GM11168 (cell line): Measurements from ENCODE around the gene SRGAP1.

Source experiments
- in situ Hi-C: fragments of 300-500 bp; cut with MboI; formaldehyde crosslinking; loops from one replicate; pipeline ENCODE4 v1.12.0; 2022; ENCODE audit warnings: low sequenced_read_pairs; ENCODE audit not compliant: unreplicated experiment

SRGAP1 gene

DNA sequence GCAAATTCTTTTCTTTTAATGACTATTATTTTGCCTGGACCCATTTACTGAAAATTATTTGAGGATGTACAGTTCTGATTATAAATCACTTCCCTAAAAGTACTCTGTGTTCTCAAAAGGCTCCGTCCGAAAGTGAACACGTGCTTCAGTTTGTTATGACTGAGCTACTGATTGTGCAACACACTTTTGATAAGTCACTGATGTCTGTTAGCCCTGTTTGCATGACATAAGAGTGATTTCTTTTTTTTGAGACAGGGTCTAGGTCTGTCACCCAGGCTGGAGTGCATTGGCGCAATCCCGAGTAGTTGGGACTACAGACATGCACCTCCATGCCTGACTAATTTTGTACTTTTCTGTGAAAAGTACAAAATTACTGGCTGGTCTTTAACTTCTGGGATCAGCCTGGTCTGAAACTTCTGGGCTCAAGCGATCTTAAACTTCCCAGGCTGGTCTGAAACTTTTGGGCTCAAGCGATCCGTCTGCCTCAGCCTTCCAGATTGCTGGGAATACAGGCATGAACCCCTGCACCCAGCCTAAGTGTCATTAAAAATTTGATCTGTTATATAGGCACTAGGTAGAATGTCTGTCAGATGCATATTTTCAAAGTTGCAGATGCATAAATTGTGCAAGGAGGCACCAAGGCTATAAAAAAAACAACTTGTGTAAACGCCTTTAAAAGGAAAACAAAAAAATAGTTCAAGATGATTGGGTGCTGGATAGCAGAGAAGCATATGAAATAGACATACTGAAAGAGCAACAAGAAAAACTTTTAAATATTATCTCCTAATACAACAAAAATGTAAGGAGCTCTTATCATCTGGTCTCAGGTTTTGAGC, 111.5 kb downstream of the SRGAP1 start:
- in situ Hi-C loops = no loop called here

GRCh38 chr12:63957496-63957895, 113.0 kb downstream of the SRGAP1 start:
- in situ Hi-C loops = no loop called here

- in situ Hi-C loops = no loop called here
Observed at GRCh38 chr12:63958876-63959580, 114.5 kb downstream of the SRGAP1 start.

DNA sequence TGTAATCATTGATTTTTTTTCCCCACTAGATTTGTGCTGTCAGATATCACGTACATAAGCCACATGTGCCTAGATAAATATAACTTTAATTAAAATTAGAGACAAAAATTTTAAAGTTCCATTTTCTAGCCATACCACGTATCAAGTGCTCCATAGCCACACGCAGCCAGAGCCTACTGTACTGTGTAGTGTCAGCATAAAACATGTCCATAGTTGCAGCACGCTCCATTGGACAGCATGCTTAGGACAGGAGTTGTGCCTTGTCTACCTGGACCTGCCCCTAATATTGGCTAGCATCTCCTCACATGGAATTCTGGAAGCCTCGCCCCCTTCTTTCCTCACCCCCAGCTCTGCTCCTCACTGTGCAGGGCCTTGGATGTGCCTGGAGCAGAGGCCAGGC, 116.5 kb downstream of the SRGAP1 start:
- in situ Hi-C loops = no loop called here

DNA sequence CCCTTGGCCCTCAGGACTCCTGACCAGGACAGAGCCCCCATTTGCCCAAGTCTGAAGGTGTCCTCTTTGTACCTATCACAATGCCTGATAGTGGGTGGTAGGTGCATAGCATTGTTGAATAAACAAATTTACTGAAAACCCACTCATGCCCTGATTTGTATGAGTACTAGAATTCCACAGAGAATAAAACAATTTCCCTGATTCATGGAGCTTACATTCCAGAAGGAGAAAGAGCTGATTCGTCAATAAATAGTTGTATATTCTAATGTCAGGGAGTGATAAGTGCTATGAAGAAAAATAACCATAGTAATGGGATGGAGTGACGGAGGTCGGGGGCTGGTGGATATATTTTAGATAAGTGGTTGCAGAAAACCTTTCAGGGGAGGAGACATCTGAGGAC, 117.0 kb downstream of the SRGAP1 start:
- in situ Hi-C loops = no loop called here

GRCh38 chr12:63963868-63964267, 119.4 kb downstream of the SRGAP1 start:
- in situ Hi-C loops = no loop called here

DNA sequence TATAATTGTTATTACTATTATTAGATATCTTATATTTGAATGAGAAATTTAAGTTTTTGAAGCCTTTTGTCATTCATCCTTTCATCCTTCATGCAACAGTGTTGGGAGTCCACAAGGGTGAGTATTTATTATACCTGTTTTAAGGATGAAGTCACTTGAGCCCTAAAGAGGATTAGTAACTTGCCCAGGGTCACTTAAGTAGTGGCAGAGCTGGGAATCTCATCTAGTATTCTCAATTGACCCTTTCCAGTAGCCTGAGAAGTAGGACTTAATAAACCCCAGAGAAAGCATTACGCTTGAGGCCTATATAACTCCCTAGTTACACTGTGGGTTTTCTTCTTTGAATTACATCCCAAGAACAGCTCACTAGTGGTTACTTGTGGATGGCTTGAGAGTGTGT, 119.8 kb downstream of the SRGAP1 start:
- in situ Hi-C loops = no loop called here

DNA sequence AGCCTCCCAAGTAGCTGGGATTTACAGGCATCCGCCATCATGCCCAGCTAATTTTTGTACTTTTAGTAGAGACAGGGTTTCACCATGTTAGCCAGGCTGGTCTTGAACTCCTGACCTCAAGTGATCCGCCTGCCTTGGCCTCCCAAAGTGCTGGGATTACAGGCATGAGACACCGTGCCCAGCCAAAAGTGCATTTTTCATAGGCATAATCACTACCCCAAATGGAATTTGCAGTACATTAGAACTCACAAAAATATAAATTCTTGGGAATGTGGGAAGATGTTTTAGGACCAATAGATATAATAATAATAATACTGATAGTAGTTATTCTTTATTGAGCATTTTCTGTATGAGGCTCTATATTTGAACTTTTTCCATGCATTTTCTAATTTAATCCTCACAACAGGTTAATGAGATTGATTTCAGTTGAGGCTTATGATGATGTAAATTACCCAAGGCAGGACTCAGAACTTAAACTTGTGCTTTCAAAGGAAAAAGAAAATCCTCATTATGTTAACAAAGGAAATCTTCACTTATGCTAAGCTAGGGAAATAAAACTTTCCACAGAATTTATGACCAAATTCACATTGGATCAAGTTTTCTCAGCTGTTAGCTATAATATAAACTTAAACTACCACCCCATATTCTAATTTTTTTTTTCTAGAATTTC, 121.6 kb downstream of the SRGAP1 start:
- in situ Hi-C loops = no loop called here

DNA sequence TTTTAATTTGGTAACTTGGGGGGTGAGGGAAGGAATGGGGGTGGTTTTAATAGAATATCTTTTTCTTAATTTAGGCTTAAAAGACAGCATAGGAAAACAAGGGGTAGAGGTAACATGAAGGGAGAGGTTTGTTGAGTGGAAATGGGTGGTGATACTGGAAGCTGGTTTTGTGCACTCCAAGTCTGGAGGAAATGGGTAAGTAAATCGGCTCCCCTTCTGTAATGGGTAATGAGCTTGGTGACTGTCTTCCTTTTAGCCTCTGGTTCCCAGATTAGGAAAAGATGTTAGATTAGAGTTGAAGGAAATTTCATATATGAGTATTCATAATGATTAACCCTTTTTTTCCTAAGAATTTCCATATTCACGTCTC, 122.1 kb downstream of the SRGAP1 start:
- in situ Hi-C loops = no loop called here

DNA sequence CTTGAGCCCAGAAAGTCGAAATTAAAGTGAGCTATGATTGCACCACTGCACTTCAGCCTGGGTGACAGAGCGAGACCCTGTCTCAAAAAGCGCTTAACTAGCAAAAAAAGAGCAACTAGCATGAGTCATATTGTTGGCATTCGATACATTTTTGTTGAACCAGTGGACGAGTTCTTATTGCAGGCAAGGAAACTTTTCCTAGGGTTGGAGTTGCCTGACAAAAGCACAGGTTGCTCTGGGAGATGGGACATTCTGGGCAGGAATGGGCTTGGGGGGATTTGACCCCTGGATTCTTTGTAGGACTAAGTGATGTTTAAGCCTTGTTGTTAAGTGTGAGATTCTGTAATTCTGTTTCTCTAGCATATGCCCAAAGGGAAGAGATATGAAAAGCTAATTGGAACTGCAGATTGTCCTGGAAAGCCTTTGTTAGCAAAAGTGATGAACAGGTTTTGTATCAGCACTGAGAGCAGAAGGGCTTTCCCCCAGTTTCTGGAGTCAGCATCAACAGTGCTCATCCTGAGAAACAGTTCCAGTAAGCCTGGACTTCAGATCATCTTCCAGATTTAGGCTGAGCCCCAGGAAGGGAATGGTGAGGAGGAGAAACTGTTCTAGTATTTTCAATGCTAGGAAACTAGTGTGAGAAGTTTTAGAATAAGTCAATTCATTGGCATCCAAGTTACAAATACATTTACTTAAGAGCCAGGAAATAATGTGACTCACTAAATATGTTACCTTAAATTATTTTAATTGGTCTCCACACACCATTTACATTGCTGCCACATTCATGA, 123.1 kb downstream of the SRGAP1 start:
- in situ Hi-C loops = no loop called here

DNA sequence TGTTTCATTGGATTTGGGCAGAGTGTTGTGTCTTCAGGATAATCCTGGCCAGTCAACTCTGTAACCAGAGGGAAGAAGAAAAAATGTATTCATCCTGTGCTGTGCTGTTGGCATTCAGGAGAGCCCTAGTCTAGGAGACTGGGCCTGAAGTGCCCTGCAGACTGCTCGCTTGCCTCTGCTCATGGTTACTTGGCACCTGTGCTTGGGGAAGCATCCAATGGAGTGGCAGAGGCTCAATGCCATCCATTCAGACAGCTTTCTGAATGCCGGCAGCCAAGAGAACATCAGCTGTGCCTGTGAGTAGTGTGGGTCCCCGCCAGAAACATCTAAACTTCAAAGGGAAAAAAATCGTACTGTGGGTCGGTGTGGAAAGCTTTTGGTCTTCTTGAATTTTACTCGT, 124.2 kb downstream of the SRGAP1 start:
- in situ Hi-C loops = no loop called here

GRCh38 chr12:63976902-63977395, 132.4 kb downstream of the SRGAP1 start:
- in situ Hi-C loops = no loop called here

DNA sequence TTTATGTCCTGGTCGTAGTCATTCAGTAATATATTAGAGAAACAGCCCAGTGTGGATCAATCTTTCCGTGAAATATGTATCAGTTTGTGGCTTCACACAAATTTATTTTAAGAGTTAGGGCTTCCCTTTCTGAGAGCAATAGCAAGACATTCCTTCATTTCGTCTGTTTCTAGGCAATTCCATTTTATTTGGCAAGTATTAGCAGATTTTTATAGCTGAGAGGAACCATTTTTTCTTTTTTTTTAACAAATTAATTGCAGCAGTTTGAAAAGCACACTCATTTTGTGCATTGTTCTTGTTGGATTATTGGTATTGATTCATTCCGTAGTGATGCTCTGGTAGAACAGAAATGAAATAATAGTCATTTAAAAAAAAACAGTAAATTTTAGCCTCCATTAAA, 132.9 kb downstream of the SRGAP1 start:
- in situ Hi-C loops = no loop called here

GRCh38 chr12:63978519-63978918, 134.0 kb downstream of the SRGAP1 start:
- in situ Hi-C loops = no loop called here

DNA sequence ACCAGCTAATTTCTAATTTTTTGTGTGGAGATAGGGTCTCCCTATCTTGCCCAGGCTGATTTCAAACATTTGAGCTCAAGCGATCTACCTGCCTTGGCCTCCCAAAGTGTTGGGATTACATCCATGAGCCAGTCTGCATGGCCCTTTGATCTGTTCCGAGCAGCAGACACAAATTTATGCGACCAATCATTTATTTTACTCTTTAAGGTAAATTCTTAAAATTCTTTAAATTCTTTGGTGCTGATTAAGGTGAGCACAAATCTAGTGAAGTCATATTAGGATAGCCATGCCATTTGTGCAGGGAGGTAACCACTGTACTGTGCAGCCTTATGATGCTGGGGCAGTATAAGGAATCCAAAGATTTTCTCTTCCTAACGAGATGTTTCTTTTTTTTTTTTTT, 135.7 kb downstream of the SRGAP1 start:
- in situ Hi-C loops = no loop called here

- in situ Hi-C loops = no loop called here
Observed at GRCh38 chr12:63981343-63981742, 136.8 kb downstream of the SRGAP1 start.

DNA sequence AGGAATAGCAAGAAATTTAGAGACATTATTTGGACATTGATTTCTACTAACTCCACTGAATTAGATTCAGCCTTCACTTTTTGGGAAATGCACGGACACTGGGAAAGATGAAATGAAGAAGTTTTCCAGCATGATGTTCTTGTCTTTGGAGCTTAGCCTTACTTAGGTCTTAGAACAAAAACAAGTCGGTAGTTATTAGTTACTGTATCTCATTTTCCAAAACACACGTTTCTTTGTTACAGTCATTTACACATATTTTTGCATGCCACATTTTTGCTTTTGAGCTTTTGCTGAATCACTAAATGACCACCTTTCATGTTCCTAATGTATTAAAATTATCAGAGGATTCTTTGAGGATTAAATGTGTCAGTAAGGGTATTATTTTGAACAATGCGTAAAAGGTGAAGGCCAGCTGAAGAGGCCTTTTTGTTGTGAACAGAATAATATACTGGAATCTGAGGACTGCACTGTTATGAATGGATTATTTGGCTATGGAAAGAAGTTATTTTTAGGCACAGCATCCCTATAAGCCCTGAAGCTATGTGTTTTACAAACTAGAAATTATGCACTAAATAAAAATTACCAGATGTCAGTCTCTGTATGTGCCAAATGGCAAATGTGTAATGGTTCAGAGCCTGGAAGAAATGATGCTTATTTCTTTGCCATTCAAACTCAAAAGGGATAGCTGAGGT, 138.2 kb downstream of the SRGAP1 start:
- in situ Hi-C loops = no loop called here

GRCh38 chr12:63985456-63985855, 141.0 kb downstream of the SRGAP1 start:
- in situ Hi-C loops = no loop called here

GRCh38 chr12:63985945-63986344, 141.4 kb downstream of the SRGAP1 start:
- in situ Hi-C loops = no loop called here
